WI38 (cell line): ENCODE data around the gene RCHY1.

Experiments
- H3K4me3 ChIP-seq: 2 replicates; pipeline ENCODE4 v1.5.1; 2011; ENCODE audit warnings: low read depth, mild to moderate bottlenecking, control low read depth, low read length
- CTCF ChIP-seq: IDR thresholded peaks from 2 replicates; pipeline ENCODE4 v1.5.1; 2012; ENCODE audit warnings: low read depth, mild to moderate bottlenecking, control low read depth, low read length

Gene RCHY1

GRCh38 chr4:75496406-75496805, 17.8 kb downstream of the RCHY1 start:
- no peak for TF ChIP-seq CTCF
- H3K4me3 ChIP-seq: no peak overlapping the region

- TF ChIP-seq CTCF: no peak
- H3K4me3 ChIP-seq: no peak overlapping the region
These were observed 18.7 kb downstream of the RCHY1 start for GRCh38 chr4:75495476-75495875.

DNA sequence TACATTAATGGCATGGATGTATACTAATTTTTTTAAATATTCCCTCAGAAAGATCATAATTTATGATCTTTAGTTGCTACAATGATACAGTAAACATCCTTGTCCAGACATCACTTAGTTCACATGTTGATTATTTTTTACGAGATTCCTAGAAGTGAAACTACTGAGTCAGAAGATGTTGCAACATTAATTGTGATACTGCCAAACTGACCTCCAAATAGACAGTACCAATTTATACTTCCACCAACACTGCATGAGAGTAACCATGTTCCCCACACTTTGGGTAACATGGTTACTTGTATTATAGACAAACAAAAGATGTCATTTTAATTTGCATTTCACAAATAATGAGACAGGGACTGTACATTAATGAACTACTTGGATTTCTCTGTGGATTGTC, 19.6 kb downstream of the RCHY1 start:
- TF ChIP-seq CTCF: no peak
- no peak overlapping the region for H3K4me3 ChIP-seq

GRCh38 chr4:75490155-75490554, 24.0 kb downstream of the RCHY1 start:
- peak; percentile 5; the same call in 1 of the 2 replicates for TF ChIP-seq CTCF
- no peak overlapping the region for H3K4me3 ChIP-seq

DNA sequence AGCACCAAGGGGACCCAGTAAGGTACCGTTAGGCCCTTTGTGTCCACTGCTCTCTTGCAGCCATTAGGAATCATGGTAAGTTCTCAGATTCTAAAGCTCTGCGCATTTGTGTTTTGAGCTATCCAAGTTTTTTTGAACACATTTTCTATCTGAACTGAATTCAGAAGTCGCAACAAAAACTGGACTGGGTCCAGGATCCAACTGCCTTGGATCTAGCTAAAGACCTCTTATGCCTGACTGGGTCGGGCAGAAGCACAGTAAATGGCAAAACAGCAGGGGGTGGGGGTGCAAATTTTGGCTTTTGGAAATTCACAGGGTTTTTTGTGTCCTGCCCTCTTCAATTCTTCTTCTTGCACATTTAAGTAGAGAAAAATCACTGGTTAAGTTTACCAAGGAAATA, 30.0 kb downstream of the RCHY1 start:
- no peak for TF ChIP-seq CTCF

DNA sequence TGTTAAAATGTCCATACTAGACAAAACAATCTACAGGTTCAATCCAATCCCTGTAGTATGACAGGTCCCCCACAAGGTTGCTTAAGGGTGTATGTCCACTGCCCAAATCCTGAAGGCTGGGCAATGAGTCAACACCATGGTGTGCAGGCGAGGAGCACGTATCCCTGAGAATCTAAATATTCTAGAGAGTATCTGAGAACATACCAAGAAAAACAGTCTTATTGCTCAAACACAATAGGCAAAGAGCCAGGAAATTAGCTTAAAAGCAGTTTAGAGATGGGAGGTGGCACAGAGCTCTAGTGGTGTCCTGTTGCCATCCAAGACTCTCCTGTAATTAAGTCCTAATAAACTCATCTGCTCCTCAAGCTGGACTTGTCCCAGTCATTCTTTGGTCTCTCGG, 37.0 kb downstream of the RCHY1 start:
- no peak for TF ChIP-seq CTCF
- H3K4me3 ChIP-seq: no peak overlapping the region

More for the DNA sequence above, 30.0 kb downstream of the RCHY1 start:
- no peak overlapping the region for H3K4me3 ChIP-seq

DNA sequence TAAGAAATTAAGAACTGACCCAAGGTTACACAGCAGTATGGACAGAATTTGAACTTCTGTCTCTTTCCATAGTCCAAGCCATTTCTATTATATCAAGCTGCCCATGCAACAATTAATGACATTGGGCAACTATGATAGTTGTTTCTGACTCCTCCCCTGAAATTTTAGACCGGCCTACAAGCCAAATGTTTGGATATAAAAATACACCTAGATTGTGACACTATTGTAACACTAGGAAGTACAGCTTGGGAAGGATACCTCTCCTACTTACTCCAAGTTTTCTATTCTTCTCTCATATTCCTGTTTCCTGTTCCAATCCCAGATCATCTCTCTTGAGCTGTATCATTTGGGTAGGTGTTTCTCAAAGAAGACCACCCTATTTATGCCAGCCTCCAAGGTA, 43.5 kb downstream of the RCHY1 start:
- no peak for TF ChIP-seq CTCF
- H3K4me3 ChIP-seq: no peak overlapping the region
